BJ (cell line): Measurements from ENCODE around the gene C10orf90. TPM values are rescaled to one million over a fixed set of nuclear protein-coding genes. Genes with fewer than 3 reads are reported as not detected.

ENCODE experiments used
- CTCF ChIA-PET: fragments of 350-600 bp; formaldehyde crosslinking; extraction: SDS; loops from one replicate; lab custom pipeline; 2021; ENCODE audit warnings: antibody characterized with exemption, inconsistent platforms; lab: Yijun Ruan, JAX
- POLR2A ChIA-PET: fragments of 300-600 bp; sonication (Branson Sonifier 250); formaldehyde crosslinking; extraction: SDS; loops from one replicate; lab custom pipeline; 2021; ENCODE audit warnings: antibody characterized with exemption; lab: Charles Lee
- DNase-seq: peaks from one replicate; pipeline ENCODE4 v3.0.0-alpha.2; 2011; ENCODE audit warnings: low read depth
- H3K27me3 ChIP-seq: 2 replicates; pipeline ENCODE4 v1.6.0; 2011; ENCODE audit warnings: low read length; ENCODE audit not compliant: control insufficient read depth, insufficient read depth
- H3K36me3 ChIP-seq: 2 replicates; pipeline ENCODE4 v1.5.1; 2011; ENCODE audit warnings: low read length; ENCODE audit not compliant: control insufficient read depth, insufficient read depth
- H3K4me3 ChIP-seq: 2 replicates; pipeline ENCODE4 v1.5.1; 2011; ENCODE audit warnings: low read depth, mild to moderate bottlenecking, control low read depth, low read length
- polyA plus RNA-seq: library from polyadenylated mRNA; depleted of rRNA; stranded (reverse); fragments of >200 nt; gene quantifications from 2 replicates; pipeline ENCODE4 v1.2.3, GENCODE V29; 2011
- TF ChIP-seq, protein P1 (sequence below): IDR thresholded peaks from 2 replicates; pipeline ENCODE4 v1.5.1; 2011; ENCODE audit warnings: low read depth, mild to moderate bottlenecking, control low read depth, inconsistent platforms, low read length, moderate library complexity; ENCODE audit not compliant: insufficient read depth

The C10orf90 gene
- polyA plus RNA-seq, 1 experiment = not detected

DNA sequence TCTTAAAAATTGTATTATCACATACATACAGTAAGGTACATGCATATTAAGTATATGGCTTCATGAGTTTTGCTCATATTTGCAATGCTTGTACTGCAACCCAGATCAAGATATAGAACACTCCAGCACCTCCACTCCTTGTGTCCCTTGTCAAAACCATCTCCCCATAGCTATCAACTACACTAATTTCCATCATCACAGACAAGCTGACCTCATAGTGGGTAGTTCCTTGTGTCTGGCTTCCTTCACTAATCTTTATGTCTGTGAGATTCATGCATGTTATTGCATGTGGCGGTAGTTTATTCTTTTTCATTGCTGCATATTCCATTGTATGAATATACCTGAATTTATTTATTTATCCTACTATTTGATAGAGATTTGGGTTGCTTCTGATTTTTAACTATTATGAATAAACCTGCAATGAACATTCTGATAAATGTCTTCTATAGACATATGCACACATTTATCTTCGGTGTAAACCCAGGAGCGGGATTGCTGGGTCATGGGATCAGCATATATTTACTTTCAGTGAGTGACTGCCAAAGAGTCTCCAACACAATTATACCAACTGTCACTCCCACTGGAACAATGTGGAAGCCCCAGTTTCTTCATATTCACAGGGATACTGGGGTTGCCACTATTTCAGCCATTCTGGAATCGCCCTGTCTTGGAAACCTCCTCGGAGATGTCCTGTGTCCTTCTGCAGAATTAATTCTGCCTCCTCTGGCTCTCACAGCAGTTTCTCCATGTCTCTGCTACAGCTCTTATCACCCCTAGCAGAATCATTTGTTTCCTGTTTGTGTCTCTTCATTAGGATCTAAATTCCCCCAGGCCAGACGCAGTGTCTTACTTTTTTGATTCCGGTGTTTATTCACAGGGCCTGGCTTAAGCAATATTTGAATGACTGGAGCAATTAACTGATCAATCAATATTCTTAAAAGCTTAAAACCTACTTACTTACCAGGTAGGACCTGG is 267.5 kb downstream of the C10orf90 start:
- no peaks in the 10 kb centered on the region for H3K36me3 ChIP-seq
- CTCF ChIA-PET = interaction anchor here (1.6 kb wide), 1 partner anchor 101 kb away, joined by 3 read pairs; no protein-coding TSS in a partner anchor
- POLR2A ChIA-PET = no interaction called here

DNA sequence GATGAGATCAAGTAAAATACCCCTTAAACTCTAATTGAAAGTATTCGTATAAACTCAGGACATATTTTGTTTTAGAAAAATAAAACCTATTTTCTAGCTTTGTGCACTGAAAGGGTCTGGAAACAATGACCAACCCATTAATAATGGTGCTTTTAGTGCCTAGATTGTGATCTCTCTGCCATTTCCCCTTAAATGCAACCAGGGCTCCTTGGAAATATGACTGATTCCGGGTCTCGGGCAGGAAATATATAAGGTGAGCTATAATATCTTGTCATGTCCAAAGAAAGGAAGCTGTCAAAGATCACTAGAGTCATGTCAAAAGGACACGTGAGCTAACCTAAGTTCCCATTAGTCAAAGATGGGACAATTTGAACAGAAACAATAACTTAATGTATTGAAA is 269.9 kb downstream of the C10orf90 start:
- CTCF ChIA-PET = interaction anchor here (0.6 kb wide), 1 partner anchor 28 kb away, joined by 3 read pairs; no protein-coding TSS in a partner anchor
- Histone ChIP-seq H3K4me3 (no peak overlapping the region), H3K36me3 (no peaks in the 10 kb centered on the region), H3K27me3 (no peaks in the 10 kb centered on the region)
- POLR2A ChIA-PET = no interaction called here
- DNase-seq = no peak
- TF ChIP-seq, protein P1, sequence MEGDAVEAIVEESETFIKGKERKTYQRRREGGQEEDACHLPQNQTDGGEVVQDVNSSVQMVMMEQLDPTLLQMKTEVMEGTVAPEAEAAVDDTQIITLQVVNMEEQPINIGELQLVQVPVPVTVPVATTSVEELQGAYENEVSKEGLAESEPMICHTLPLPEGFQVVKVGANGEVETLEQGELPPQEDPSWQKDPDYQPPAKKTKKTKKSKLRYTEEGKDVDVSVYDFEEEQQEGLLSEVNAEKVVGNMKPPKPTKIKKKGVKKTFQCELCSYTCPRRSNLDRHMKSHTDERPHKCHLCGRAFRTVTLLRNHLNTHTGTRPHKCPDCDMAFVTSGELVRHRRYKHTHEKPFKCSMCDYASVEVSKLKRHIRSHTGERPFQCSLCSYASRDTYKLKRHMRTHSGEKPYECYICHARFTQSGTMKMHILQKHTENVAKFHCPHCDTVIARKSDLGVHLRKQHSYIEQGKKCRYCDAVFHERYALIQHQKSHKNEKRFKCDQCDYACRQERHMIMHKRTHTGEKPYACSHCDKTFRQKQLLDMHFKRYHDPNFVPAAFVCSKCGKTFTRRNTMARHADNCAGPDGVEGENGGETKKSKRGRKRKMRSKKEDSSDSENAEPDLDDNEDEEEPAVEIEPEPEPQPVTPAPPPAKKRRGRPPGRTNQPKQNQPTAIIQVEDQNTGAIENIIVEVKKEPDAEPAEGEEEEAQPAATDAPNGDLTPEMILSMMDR = no peak

More for the DNA sequence above, 267.5 kb downstream of the C10orf90 start:
- DNase-seq = no peak
- H3K27me3 ChIP-seq = no peaks in the 10 kb centered on the region
- TF ChIP-seq, protein P1 = no peak
- no peak overlapping the region for H3K4me3 ChIP-seq

DNA sequence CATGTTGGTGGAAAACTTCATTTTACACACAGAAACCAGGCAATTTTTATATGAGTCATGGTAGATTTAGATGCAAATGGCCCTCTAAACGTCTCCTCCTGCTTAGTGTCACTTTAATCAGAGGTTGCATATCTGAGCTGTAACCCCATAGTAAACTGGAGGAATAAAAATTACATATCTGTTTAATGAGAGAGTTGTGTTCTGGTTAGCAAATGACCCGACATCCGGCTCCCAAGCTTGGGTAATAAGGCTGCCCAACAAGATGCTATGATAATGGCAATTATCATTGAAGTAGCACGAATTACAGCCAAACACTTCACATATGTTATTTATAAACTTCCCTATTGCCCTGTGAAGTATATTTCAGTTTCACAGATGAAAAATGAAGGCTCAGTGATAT is 271.6 kb downstream of the C10orf90 start:
- Histone ChIP-seq H3K36me3 (no peaks in the 10 kb centered on the region), H3K27me3 (no peaks in the 10 kb centered on the region), H3K4me3 (no peak overlapping the region)
- CTCF ChIA-PET = interaction anchor here (0.6 to 0.9 kb wide), 2 partner anchors 146 to 317 kb away, joined by 3 read pairs; no protein-coding TSS in a partner anchor
- DNase-seq = no peak
- POLR2A ChIA-PET = no interaction called here
- TF ChIP-seq, protein P1 = no peak

DNA sequence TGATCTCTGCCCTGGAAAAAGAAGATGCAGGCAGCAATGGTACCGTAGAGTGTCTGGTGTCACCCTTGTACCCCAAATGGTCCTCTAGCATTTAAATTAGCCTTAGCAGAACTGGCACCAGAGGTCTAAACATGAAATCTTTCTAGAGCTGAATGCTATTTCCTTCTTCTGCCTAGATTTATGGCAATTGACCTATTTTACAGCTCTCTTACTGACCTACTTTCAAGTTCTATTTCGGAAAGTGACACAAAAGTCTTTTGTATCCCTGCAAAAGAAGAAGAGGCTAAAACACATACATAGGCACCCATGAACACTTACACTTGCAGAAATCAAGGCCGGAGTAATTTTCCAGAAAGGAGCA is 272.1 kb downstream of the C10orf90 start:
- H3K27me3 ChIP-seq = no peaks in the 10 kb centered on the region
- POLR2A ChIA-PET = no interaction called here
- DNase-seq = no peak
- H3K36me3 ChIP-seq = no peaks in the 10 kb centered on the region
- H3K4me3 ChIP-seq = no peak overlapping the region
- CTCF ChIA-PET = interaction anchor here (0.9 kb wide), 1 partner anchor 146 kb away, joined by 3 read pairs; no protein-coding TSS in a partner anchor
- TF ChIP-seq, protein P1 = no peak
